ENCODE data around the gene BIN1.

GRCh38 chr2:127014630-127015029, 92.3 kb downstream of the BIN1 start:
- no peak for TF ChIP-seq REST (IDR thresholded peaks at IDR 0.05; ENCODE audit: insufficient read depth in 1 of 2, low read depth in 2 of 2, low read length in 1 of 2)
- TF ChIP-seq CTCF (IDR thresholded peaks at IDR 0.05): no peak

All from Panc1 (cell line).